ENCODE measurements around the gene TLCD3A. TPM values are rescaled to one million over a fixed set of nuclear protein-coding genes. Genes with fewer than 3 reads are reported as not detected.

The TLCD3A gene
- total RNA-seq, 1 donor from 2014 or later = 25.8 TPM

GRCh38 chr17:732902-733720, 715 bp downstream of the TLCD3A start:
- H3K36me3 Mint-ChIP-seq (ENCODE audit: low read depth, unreplicated experiment) = peaks cover 5% of the 10 kb centered on the region
- peaks cover 47% of the 10 kb centered on the region for H3K79me2 ChIP-seq (ENCODE audit: insufficient read depth, low read length)
- H3K4me1 Mint-ChIP-seq (ENCODE audit: low read depth, unreplicated experiment) = peaks cover 7% of the 10 kb centered on the region
- H2AFZ ChIP-seq (ENCODE audit: low read depth, low read length) = peak overlapping the region; percentile 59
- no peaks in the 10 kb centered on the region for H3K9me3 Mint-ChIP-seq (ENCODE audit: unreplicated experiment)
- no peaks in the 10 kb centered on the region for H3K27me3 ChIP-seq (ENCODE audit: insufficient read depth, low read length)
- peak overlapping the region; percentile 97 for H3K4me2 ChIP-seq (ENCODE audit: low read length)
- no peak for DNase-seq (ENCODE audit: low read depth)
- peaks cover 53% of the 10 kb centered on the region for H4K20me1 ChIP-seq (ENCODE audit: insufficient read depth, low read length)
- peak overlapping the region; percentile 93 for H3K4me3 Mint-ChIP-seq (ENCODE audit: unreplicated experiment)
- no peak for FAIRE-seq
- peaks cover 18% of the 10 kb centered on the region for H3K4me1 ChIP-seq (ENCODE audit: insufficient read depth, low read length)
- H3K27ac Mint-ChIP-seq (ENCODE audit: unreplicated experiment) = peak overlapping the region; percentile 87
- H3K4me3 ChIP-seq (ENCODE audit: insufficient read depth, low read depth, low read length) = peak overlapping the region; percentile 76
- H3K9me3 ChIP-seq (ENCODE audit: insufficient read depth, low read depth, low read length) = no peaks in the 10 kb centered on the region
- TF ChIP-seq EZH2 (IDR thresholded peaks at IDR 0.05; ENCODE audit: insufficient read depth, low read length) = no peak
- TF ChIP-seq CTCF (IDR thresholded peaks at IDR 0.05; ENCODE audit: insufficient read depth, low read depth, low read length) = no peak
- peak overlapping the region; percentile 53 for H3K27ac ChIP-seq (ENCODE audit: low read depth, low read length)
- peak overlapping the region; percentile 74 for H3K9ac ChIP-seq (ENCODE audit: low read length)
- peaks cover 3% of the 10 kb centered on the region for H3K27me3 Mint-ChIP-seq (ENCODE audit: low read depth, unreplicated experiment)
- H3K36me3 ChIP-seq (ENCODE audit: insufficient read depth, low read length) = peaks cover 7% of the 10 kb centered on the region

GRCh38 chr17:733743-734142, 1.3 kb downstream of the TLCD3A start:
- Histone ChIP-seq H3K4me1 (ENCODE audit: insufficient read depth, low read length) (peaks cover 18% of the 10 kb centered on the region), H3K9me3 (ENCODE audit: insufficient read depth, low read depth, low read length) (no peaks in the 10 kb centered on the region), H2AFZ (ENCODE audit: low read depth, low read length) (no peak overlapping the region), H4K20me1 (ENCODE audit: insufficient read depth, low read length) (peaks cover 57% of the 10 kb centered on the region), H3K4me2 (ENCODE audit: low read length) (peak overlapping the region; percentile 97), H3K36me3 (ENCODE audit: insufficient read depth, low read length) (peaks cover 10% of the 10 kb centered on the region), H3K27ac (ENCODE audit: low read depth, low read length) (no peak overlapping the region), H3K79me2 (ENCODE audit: insufficient read depth, low read length) (peaks cover 51% of the 10 kb centered on the region), H3K27me3 (ENCODE audit: insufficient read depth, low read length) (no peaks in the 10 kb centered on the region), H3K9ac (ENCODE audit: low read length) (peak overlapping the region; percentile 74), H3K4me3 (ENCODE audit: insufficient read depth, low read depth, low read length) (peak overlapping the region; percentile 76)
- DNase-seq (ENCODE audit: low read depth) (no peak), FAIRE-seq (no peak)
- Mint-ChIP-seq H3K4me1 (ENCODE audit: low read depth, unreplicated experiment) (peaks cover 7% of the 10 kb centered on the region), H3K9me3 (ENCODE audit: unreplicated experiment) (no peaks in the 10 kb centered on the region), H3K4me3 (ENCODE audit: unreplicated experiment) (peak overlapping the region; percentile 93), H3K27me3 (ENCODE audit: low read depth, unreplicated experiment) (peaks cover 3% of the 10 kb centered on the region), H3K27ac (ENCODE audit: unreplicated experiment) (peak overlapping the region; percentile 87), H3K36me3 (ENCODE audit: low read depth, unreplicated experiment) (peaks cover 8% of the 10 kb centered on the region)
- TF ChIP-seq EZH2 (IDR thresholded peaks at IDR 0.05; ENCODE audit: insufficient read depth, low read length) (no peak), CTCF (IDR thresholded peaks at IDR 0.05; ENCODE audit: insufficient read depth, low read depth, low read length) (no peak)
